H1 (cell line): ENCODE results near the gene KMT2A. TPM values are rescaled to one million over a fixed set of nuclear protein-coding genes. Genes with fewer than 3 reads are reported as not detected.

Experiments used
- BACH1 ChIP-seq: IDR thresholded peaks from 2 replicates; pipeline ENCODE4 v1.6.1; 2012; ENCODE audit warnings: low read length, improper control_type of control experiment
- CEBPB ChIP-seq: IDR thresholded peaks from 2 replicates; pipeline ENCODE4 v1.6.1; 2012; ENCODE audit warnings: low read depth, low read length
- CHD2 ChIP-seq: IDR thresholded peaks from 2 replicates; pipeline ENCODE4 v1.6.1; 2012; ENCODE audit warnings: low read length, improper control_type of control experiment
- GABPA ChIP-seq: IDR thresholded peaks from 2 replicates; pipeline ENCODE4 v1.6.1; 2011; ENCODE audit warnings: mild to moderate bottlenecking, low read length, moderate library complexity, borderline replicate concordance; ENCODE audit not compliant: insufficient read depth
- RAD21 ChIP-seq, 2 experiments: IDR thresholded peaks in 1 of 2; conservative IDR thresholded peaks in 1 of 2; 2 replicates each; pipeline ENCODE4 v1.6.1; 2011; ENCODE audit warnings: low read depth in 2 of 2, low read length in 2 of 2, improper control_type of control experiment in 1 of 2, inconsistent platforms in 1 of 2, mild to moderate bottlenecking in 1 of 2, moderate library complexity in 1 of 2
- SIRT6 ChIP-seq: IDR thresholded peaks from one replicate; pipeline ENCODE4 v1.7.1; 2012; ENCODE audit warnings: low read length, inconsistent platforms
- TAF1 ChIP-seq: IDR thresholded peaks from 2 replicates; pipeline ENCODE4 v1.6.1; 2011; ENCODE audit warnings: mild to moderate bottlenecking, low read depth, low read length
- TAF7 ChIP-seq: optimal IDR thresholded peaks from 2 replicates; pipeline ENCODE3; 2011; ENCODE audit warnings: low read depth, mild to moderate bottlenecking, inconsistent platforms, low read length, moderate library complexity, borderline replicate concordance
- polyA plus RNA-seq, 7 experiments: library from polyadenylated mRNA; depleted of rRNA in 3 of 7; stranded (reverse) in 5 of 7; unstranded in 2 of 7; fragments of >200 nt in 5 of 7; fragments of 200-250 nt in 2 of 7; gene quantifications; 1 replicate in 5 of 7; 2 replicates in 1 of 7; 4 replicates in 1 of 7; pipeline versions ENCODE4 v1.2.1 to v1.2.3, GENCODE V29; 2011 to 2013; ENCODE audit warnings: missing spikeins in 2 of 7, mixed read lengths in 2 of 7
- total RNA-seq: library from RNA; stranded (reverse); fragmentation: NEBNext Ultra II Directional; extraction: Animal tissue kit (Norgen Biotek cat#: 25700); gene quantifications from 2 replicates; pipeline ENCODE4 v1.2.1, GENCODE V29; 2021

KMT2A gene
- total and polyA plus RNA-seq, 2 of the 8 experiments (the other 6 are each of a cell fraction or from before 2014, with no cell fraction given) = 35.9 to 62.1 TPM

DNA sequence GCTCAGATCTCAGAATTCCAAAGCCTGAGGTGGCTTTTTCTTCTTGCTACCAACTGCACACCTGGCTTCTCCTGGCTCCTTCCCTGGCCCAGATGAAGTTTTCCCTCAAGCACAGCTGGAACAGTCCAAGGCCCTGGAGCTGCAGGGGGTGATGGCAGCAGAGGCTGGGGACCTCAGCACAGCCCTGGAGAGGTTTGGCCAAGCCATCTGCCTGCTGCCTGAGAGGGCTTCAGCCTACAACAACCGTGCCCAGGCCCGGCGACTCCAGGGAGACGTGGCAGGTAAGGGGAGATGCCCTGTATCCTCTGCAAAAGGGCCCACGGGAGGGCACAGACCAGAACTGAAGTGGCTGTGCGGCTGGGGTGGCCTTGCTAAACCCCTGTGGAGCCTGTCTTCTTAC lies 92.2 kb downstream of the KMT2A start (continued):
- TF ChIP-seq RAD21 (IDR thresholded peaks at IDR 0.05 in 1 of 2, conservative IDR thresholded peaks at IDR 0.05 in 1 of 2; ENCODE audit: low read depth in 2 of 2, low read length in 2 of 2) (no peak), GABPA (no peak), CHD2 (no peak), BACH1 (no peak), CEBPB (no peak), TAF1 (no peak), TAF7 (no peak), SIRT6 (no peak)
